Activated CD8-positive, alpha-beta memory T cell treated with anti-CD3 and anti-CD28 coated beads for 36 hours (primary cell): ENCODE measurements around the gene EXT2. TPM values are rescaled to one million over a fixed set of nuclear protein-coding genes. Genes with fewer than 3 reads are reported as not detected.

Source experiments
- CTCF ChIA-PET: fragments of 350-600 bp; sonication (Branson Sonifier 250); formaldehyde crosslinking; loops from one replicate; lab custom pipeline; 2021; ENCODE audit warnings: antibody characterized with exemption; lab: Charles Lee
- POLR2A ChIA-PET: fragments of 350-600 bp; sonication (Branson Sonifier 250); formaldehyde crosslinking; loops from one replicate; lab custom pipeline; 2021; ENCODE audit warnings: antibody characterized with exemption; lab: Charles Lee
- total RNA-seq, 2 experiments: library from RNA; stranded (reverse); gene quantifications; one replicate each; pipeline ENCODE4 v1.2.3, GENCODE V29; 2021

EXT2 gene
- total RNA-seq, 2 experiments from 2014 or later = 32.4 to 35.2 TPM

DNA sequence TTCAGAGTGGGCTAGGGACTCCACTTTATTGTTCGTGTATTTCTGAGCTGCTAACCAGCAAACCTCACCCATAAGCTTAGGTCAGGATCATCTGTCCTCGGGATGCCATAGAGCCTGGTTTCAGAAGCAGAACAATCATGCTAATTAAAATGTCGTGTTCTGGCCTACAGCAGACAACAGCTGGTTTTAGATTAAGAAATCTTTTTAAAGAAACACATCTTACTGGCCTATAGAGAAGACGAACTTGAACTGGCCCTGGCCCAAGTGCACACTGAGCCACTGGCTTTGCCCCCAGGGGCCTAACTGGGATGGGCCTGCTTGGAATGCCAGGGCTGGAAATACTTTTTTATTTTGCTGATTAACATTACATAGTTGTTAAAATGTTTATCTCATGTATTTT, 151.2 kb downstream of the EXT2 start:
- ChIA-PET POLR2A (no interaction called here), CTCF (no interaction called here)

GRCh38 chr11:44247508-44247907, 152.0 kb downstream of the EXT2 start:
- POLR2A ChIA-PET = no interaction called here
- CTCF ChIA-PET = no interaction called here

GRCh38 chr11:44248109-44248508, 152.6 kb downstream of the EXT2 start:
- ChIA-PET CTCF (no interaction called here), POLR2A (no interaction called here)

- POLR2A ChIA-PET = no interaction called here
These were observed 154.9 kb downstream of the EXT2 start for GRCh38 chr11:44250421-44250820.

DNA sequence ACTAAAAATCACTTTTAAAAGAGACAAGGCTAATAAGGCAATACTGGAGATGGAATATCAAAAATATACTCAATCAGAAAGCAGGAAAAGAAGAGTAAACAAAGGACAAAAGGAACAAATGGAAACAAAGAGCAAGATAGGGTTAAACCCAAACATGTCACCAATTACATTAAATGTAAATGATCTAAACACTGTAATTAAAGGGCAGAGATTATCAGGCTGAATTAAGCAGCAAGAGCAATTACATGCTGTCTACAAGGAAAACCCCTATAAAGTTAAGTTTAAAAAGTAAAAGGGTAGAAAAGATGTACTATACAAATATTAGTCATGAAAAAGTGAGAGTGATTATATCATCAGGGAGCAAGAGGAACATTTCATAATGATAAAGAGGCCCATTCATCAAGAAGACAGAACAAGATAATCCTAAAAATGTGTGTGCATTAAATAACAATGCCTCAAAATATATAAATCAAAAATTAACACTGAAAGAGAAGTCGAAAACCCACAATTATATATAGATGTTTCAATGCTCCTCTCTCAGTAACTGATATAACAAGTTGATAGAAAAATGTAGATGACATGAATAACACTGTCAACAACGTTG, 157.6 kb downstream of the EXT2 start:
- ChIA-PET CTCF (interaction anchor here (0.7 kb wide), 1 partner anchor 11 kb away, joined by 3 read pairs; no protein-coding TSS in a partner anchor), POLR2A (no interaction called here)

More at GRCh38 chr11:44250421-44250820, 154.9 kb downstream of the EXT2 start:
- CTCF ChIA-PET = no interaction called here

DNA sequence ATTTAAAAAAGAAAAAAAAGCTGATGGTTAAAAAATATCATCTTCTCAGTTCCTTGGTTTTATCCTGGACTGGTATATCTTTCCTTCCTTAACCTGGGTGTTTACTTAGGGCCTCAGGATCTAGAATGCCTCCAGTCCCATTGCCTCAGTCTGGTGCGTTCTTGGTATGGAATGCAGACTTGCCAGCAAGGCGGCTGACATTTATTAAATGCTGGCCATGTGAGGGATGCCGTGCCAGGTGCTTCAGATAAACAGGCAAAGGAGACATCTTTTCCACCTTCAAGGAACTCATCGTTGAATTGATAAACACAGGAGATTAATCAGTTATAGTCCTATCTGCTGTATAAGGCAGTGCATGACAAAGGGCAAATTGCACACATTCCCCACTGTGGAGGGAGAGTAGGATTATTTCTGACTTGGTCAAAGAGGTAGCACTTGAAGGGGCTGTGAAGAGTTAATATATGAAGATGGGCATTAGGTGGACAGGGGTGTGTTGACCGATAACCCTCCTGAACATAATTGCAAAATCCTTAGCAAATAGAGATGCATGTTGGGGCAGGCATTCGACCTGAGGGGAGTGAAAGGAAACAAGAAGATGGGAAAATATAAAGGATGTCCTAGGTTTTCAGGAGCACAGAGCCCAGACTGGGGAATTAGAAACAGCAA, 160.1 kb downstream of the EXT2 start:
- POLR2A ChIA-PET = no interaction called here
- CTCF ChIA-PET = no interaction called here

DNA sequence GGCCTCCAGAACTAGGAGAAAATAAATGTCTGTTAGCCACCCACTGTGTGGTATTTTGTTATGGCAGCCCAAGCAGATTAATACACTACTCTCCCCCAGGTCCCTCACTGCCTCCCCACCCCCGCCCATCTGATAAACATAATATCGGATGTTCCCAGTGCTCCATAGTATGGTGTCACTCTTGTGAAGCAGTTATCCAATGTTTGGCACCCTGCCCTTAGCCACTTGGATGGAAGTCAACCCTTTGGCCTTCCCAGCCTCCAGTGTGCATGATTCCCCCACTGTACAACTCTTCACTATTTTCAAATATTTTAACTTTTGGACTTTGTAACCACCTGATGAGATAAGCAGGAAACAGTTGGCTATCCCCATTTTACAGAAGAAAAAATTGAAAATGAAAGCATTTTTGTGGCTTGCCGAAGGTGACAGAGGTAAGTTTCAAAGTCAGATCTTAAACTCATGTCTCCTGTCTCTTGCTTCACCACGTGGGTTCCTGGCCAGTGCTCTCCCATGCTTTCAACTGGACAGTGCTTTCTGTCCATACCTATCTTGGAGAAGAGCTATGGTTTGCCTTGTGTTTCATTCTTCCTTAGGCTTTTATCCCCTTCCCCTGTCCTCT, 161.3 kb downstream of the EXT2 start:
- CTCF ChIA-PET = interaction anchor here (1.1 to 1.3 kb wide), 2 partner anchors 29 to 147 kb away, joined by 3 read pairs; no protein-coding TSS in a partner anchor
- POLR2A ChIA-PET = no interaction called here

GRCh38 chr11:44257338-44258189, 162.1 kb downstream of the EXT2 start:
- ChIA-PET CTCF (interaction anchor here (1.1 to 1.3 kb wide), 2 partner anchors 28 to 148 kb away, joined by 3 read pairs; no protein-coding TSS in a partner anchor), POLR2A (interaction anchor here (0.6 kb wide), 1 partner anchor 299 kb away, joined by 5 read pairs; no protein-coding TSS in a partner anchor)

DNA sequence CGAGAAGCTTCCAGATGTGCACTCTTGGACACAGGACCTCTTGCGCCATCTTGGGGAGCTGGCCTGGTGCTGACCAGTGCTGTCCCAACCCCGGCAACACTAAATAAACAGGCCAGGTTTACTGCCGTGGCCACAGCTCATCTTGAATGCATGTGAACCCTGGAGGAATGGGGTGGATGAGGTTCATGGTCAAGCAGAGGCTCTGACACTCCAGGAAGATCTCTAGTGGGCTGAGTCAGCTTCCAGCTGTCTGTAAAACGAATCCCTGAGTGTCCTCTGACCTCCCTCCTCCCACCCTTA, 162.7 kb downstream of the EXT2 start:
- ChIA-PET CTCF (interaction anchor here (1.1 to 1.3 kb wide), 2 partner anchors 28 to 149 kb away, joined by 3 read pairs; no protein-coding TSS in a partner anchor), POLR2A (interaction anchor here (0.6 kb wide), 1 partner anchor 298 kb away, joined by 5 read pairs; no protein-coding TSS in a partner anchor)

DNA sequence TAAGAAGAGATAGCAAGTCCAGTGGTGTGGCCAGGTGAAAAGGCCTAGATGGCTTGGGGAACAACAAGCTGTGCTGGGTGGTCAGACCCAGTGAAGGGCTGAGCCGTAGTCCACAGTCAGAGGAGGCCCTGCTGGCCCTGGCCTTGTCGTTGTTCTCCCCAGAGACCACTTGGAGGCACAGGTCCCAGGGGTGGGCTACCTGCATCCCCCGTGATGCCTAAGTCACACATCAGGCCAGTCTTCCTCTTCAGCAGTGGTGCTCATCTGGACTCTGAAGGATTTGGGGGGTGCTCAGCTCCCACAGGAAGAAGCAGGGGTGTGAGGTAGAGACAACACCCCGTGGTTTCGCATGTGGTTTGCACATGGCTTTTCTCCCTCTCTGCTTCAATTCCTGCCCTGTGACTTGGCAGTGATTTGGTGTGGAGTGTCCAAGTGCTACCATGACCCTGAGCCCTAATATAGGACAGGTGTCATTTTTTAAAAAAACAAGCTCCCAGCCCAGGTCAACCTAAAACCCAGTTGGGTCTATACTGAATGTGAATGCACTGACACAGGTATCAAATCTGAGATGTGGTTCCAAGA, 163.5 kb downstream of the EXT2 start:
- CTCF ChIA-PET = interaction anchor here (1.1 kb wide), 1 partner anchor 164 kb away, joined by 4 read pairs; the partner anchor contains the start of gene EXT2
- POLR2A ChIA-PET = no interaction called here

DNA sequence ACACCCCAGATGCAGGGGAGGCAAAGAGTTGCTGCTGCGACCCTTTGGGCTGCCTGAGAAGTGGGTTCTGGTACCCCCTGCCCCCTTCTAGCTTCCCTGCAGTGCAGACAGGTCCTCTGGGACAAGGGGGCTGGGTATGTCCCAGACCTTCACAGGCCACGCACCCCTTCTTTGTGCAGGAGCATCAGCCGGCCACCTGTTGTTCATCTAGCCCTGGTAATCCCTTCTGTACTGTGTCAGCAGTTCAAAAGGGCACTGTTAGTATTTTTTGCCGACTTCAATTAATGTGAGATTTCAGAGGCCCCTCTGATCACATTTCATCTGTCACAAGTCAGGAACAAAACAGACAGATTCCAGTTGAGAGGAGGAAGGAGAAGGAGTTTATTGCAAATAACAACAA, 164.6 kb downstream of the EXT2 start:
- POLR2A ChIA-PET = no interaction called here

GRCh38 chr11:44261800-44262591, 166.5 kb downstream of the EXT2 start:
- ChIA-PET POLR2A (no interaction called here), CTCF (no interaction called here)

More for the DNA sequence above, 164.6 kb downstream of the EXT2 start:
- CTCF ChIA-PET = no interaction called here

- ChIA-PET CTCF (no interaction called here), POLR2A (no interaction called here)
These were observed 168.4 kb downstream of the EXT2 start for GRCh38 chr11:44263738-44264437.

- POLR2A ChIA-PET = no interaction called here
- CTCF ChIA-PET = no interaction called here
These were observed 168.9 kb downstream of the EXT2 start for GRCh38 chr11:44264438-44264749.

DNA sequence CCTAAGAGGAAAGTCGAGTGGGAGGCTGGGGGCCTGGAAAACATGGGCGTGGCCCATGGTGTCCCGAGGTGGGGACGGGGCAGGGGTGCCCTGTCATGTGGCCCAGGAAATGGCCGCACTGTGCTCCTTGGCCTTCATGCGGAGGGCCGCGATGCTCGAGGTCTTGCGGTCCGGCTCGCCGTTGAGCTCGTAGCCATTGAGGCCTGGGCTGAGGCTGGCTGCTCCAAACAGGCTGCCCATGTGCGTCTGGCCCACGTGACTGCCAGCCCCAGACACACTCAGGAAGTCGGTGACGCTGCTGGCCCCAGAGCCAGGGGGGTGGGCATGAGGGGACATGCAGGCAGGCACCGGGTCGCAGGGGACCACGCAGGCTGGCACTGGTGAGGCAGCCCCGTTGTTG, 169.3 kb downstream of the EXT2 start:
- CTCF ChIA-PET = no interaction called here
- POLR2A ChIA-PET = no interaction called here

DNA sequence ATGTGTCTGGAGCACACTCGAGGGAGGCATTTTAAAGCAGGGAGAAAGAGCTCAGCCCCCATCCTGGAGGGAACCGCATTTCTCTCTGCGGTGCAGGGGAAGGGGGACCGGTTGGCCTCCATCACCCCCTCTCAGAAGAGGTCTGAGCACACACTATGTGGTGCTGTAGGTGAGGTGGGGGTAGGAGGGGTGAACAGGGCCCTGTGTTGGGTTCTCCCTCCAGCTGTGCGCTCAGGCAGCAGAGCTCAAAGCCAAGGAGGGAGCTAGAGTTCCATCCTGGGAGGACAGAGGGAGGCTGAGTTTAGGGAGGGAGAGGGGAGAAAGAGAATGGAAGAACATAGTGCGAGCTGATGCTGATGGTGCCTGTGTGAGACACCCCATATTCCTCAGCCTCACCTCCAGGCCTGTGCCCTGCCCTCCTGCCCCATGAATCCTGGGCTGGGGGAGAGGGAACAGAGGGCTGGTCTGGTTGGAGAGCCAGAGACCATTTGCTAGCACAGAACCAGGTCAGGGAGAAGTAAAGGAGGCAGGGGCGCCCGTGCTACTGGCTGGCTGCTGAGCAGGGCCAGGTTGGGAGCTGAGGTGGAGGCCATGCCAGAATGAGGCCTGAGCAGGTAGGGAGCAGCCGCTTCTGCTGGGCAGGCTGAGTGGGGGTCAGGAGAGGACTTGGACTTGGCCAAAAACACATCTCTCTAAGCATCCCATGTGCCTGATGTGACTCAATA, 170.7 kb downstream of the EXT2 start:
- CTCF ChIA-PET = no interaction called here
- POLR2A ChIA-PET = no interaction called here

DNA sequence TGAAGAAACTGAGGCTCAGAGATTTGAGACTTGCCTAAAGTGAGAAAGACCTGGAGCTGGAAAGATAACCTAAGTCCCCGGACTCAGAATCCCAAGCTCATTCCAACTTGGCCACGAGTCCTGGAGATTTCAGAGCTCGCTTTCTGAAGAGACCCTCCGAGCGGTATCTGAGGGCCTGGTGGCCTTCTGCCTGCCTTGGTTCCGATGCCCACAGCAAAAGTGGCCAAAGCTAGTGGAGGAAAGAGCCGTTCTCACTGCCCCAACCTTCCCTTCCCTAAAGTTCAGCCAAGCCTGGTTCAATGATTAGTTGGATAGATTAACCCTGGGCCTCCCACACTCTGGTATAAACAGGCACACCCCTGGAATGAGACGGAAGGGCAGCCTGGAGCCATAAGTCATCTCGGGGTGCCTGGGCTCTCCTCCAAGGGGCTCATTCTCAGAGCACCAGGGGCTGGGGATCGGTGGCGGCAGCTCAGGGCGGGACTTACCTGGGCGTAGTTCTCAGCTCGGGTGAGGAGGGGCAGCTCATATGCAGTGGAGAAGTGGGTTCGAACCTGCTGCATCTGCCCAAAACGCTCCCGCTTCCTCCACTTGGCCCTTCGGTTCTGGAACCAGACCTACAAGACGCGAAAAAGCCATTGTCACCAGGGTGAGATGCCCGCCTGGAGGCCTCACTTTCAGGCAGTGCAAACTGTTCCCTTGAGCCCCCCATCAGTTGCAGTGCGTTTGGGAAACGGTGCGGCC, 171.7 kb downstream of the EXT2 start:
- POLR2A ChIA-PET = no interaction called here
- CTCF ChIA-PET = no interaction called here
